Tibial nerve (tissue), 4 donors: ENCODE data around the gene HACL1. TPM values are rescaled to one million over a fixed set of nuclear protein-coding genes. Genes with fewer than 3 reads are reported as not detected.
"Not testable (repeated sequence)": the region's sequence is repeated elsewhere in the genome, so short reads cannot be mapped to it uniquely, and the experiment has no call there.

Experiments used
- DNase-seq, 2 donors: peaks; one replicate each; pipeline ENCODE4 v3.0.0-alpha.2; 2019; ENCODE audit warnings: low spot score in 2 of 2
- H3K27ac ChIP-seq, 4 donors: fragments of 200-600 bp; sonication (generic) in 3 of 4; one replicate each; pipeline ENCODE4 v1.5.1; 2017 to 2019; ENCODE audit warnings: mild to moderate bottlenecking in 1 of 4
- H3K27me3 ChIP-seq, 2 donors: fragments of 200-600 bp; sonication (generic) in 1 of 2; one replicate each; pipeline versions ENCODE4 v1.5.1 to v1.6.0; 2017 to 2019
- H3K36me3 ChIP-seq, 3 donors: fragments of 200-600 bp; sonication (generic); one replicate each; pipeline ENCODE4 v1.5.1; 2018 to 2019
- H3K4me1 ChIP-seq, 4 donors: fragments of 200-600 bp; sonication (generic) in 3 of 4; one replicate each; pipeline ENCODE4 v1.5.1; 2017 to 2019
- H3K4me3 ChIP-seq, 4 donors: fragments of 200-600 bp; sonication (generic) in 3 of 4; one replicate each; pipeline ENCODE4 v1.5.1; 2017 to 2019; ENCODE audit warnings: mild to moderate bottlenecking in 1 of 4, moderate library complexity in 1 of 4
- H3K9me3 ChIP-seq, 4 donors: fragments of 200-600 bp; sonication (generic) in 3 of 4; one replicate each; pipeline ENCODE4 v1.5.1; 2017 to 2019
- CTCF ChIP-seq, 5 experiments: fragments of 200-600 bp in 3 of 5; fragments of 450-650 bp in 2 of 5; sonication (generic) in 3 of 5; IDR thresholded peaks; one replicate each; pipeline ENCODE4 v1.5.1; 2016 to 2019; ENCODE audit warnings: antibody characterized with exemption in 5 of 5, mild to moderate bottlenecking in 3 of 5, moderate library complexity in 2 of 5
- EP300 ChIP-seq, 2 donors: sonication (generic); formaldehyde crosslinking; IDR thresholded peaks; one replicate each; pipeline ENCODE4 v1.6.1; 2017; ENCODE audit warnings: antibody characterized with exemption in 2 of 2, mild to moderate bottlenecking in 1 of 2
- POLR2A ChIP-seq, 2 donors: fragments of 450-650 bp; IDR thresholded peaks; one replicate each; pipeline ENCODE4 v1.6.1; 2017; ENCODE audit warnings: antibody characterized with exemption in 2 of 2, mild to moderate bottlenecking in 2 of 2, moderate library complexity in 2 of 2
- WGBS, 2 donors: methylation state at CpG; one replicate each; pipeline ENCODE4 v1.1.5; 2018; 5-methylcytosine and 5-hydroxymethylcytosine counted together
- total RNA-seq, 4 donors: library from RNA; depleted of rRNA; stranded (reverse); fragments of >200 nt; gene quantifications; one replicate each; pipeline ENCODE4 v1.1.0, GENCODE V29; 2016

The HACL1 gene
- total RNA-seq, 4 donors from 2014 or later, result 19.0 to 33.3 (median 24.2) TPM

- Histone ChIP-seq H3K27me3 (no peaks in the 10 kb centered on the region), H3K27ac (no peak overlapping the region), H3K36me3 (peaks cover 0 to 19% (median 0%) of the 10 kb centered on the region in 3 donors), H3K4me3 (no peak overlapping the region), H3K4me1 (peaks cover 0 to 16% (median 0%) of the 10 kb centered on the region in 4 donors), H3K9me3 (peaks cover 0 to 16% (median 0%) of the 10 kb centered on the region in 4 donors)
- TF ChIP-seq CTCF (IDR thresholded peaks at IDR 0.05), result no peak
- no peak for TF ChIP-seq EP300 (IDR thresholded peaks at IDR 0.05)
- TF ChIP-seq POLR2A (IDR thresholded peaks at IDR 0.05), result no peak
- DNase-seq, result no peak
- WGBS, 2 donors, result 91 to 95% methylated on average over 6 of the region's 6 CpGs
Measured at GRCh38 chr3:15616053-15616452, 14.7 kb upstream of the HACL1 start.

GRCh38 chr3:15614958-15615357, 13.6 kb upstream of the HACL1 start:
- Histone ChIP-seq H3K27ac (no peak overlapping the region), H3K4me3 (no peak overlapping the region), H3K4me1 (peaks cover 0 to 27% (median 0%) of the 10 kb centered on the region in 4 donors), H3K36me3 (peaks cover 0 to 8% (median 0%) of the 10 kb centered on the region in 3 donors), H3K9me3 (peaks cover 0 to 5% (median 0%) of the 10 kb centered on the region in 4 donors), H3K27me3 (no peaks in the 10 kb centered on the region)
- no peak for DNase-seq
- 89 to 95% methylated on average over 1 of the region's 1 CpG for WGBS, 2 donors
- no peak for TF ChIP-seq EP300 (IDR thresholded peaks at IDR 0.05)
- no peak for TF ChIP-seq POLR2A (IDR thresholded peaks at IDR 0.05)

- Histone ChIP-seq H3K4me3 (no peak overlapping the region), H3K27ac (no peak overlapping the region), H3K27me3 (no peaks in the 10 kb centered on the region), H3K36me3 (no peaks in the 10 kb centered on the region), H3K9me3 (no peaks in the 10 kb centered on the region), H3K4me1 (peaks cover 0 to 39% (median 0%) of the 10 kb centered on the region in 4 donors)
- WGBS, 2 donors, result 74 to 81% methylated on average over 1 of the region's 1 CpG
- no peak for DNase-seq
- TF ChIP-seq EP300 (IDR thresholded peaks at IDR 0.05), result no peak
Measured at GRCh38 chr3:15612001-15612400, 10.6 kb upstream of the HACL1 start.

- no peaks in the 10 kb centered on the region for H3K9me3 ChIP-seq
- no peaks in the 10 kb centered on the region for H3K27me3 ChIP-seq
- H3K4me1 ChIP-seq, result peaks cover 0 to 48% (median 0%) of the 10 kb centered on the region in 4 donors
- H3K36me3 ChIP-seq, result no peaks in the 10 kb centered on the region
- no peak overlapping the region for H3K4me3 ChIP-seq
- no peak for TF ChIP-seq CTCF (IDR thresholded peaks at IDR 0.05)
- TF ChIP-seq POLR2A (IDR thresholded peaks at IDR 0.05), result no peak
- TF ChIP-seq EP300 (IDR thresholded peaks at IDR 0.05), result no peak
- WGBS, 2 donors, result 95 to 96% methylated on average over 3 of the region's 3 CpGs
- DNase-seq, result no peak
- H3K27ac ChIP-seq, result peak overlapping the region in 1 of 4 donors; percentile 32
Measured at GRCh38 chr3:15611018-15611417, 9.6 kb upstream of the HACL1 start.

GRCh38 chr3:15610082-15610759, 8.9 kb upstream of the HACL1 start:
- Histone ChIP-seq H3K9me3 (no peaks in the 10 kb centered on the region), H3K27me3 (no peaks in the 10 kb centered on the region), H3K27ac (peak overlapping the region in 1 of 4 donors; percentile 32), H3K4me1 (peaks cover 0 to 48% (median 0%) of the 10 kb centered on the region in 4 donors), H3K4me3 (no peak overlapping the region), H3K36me3 (no peaks in the 10 kb centered on the region)
- WGBS, 2 donors, result 74 to 77% methylated on average over 4 of the region's 4 CpGs
- no peak for DNase-seq
- TF ChIP-seq EP300 (IDR thresholded peaks at IDR 0.05) (peak in 1 of 2 donors; percentile 28), POLR2A (IDR thresholded peaks at IDR 0.05) (no peak)

- H3K4me1 ChIP-seq, result peaks cover 0 to 48% (median 5%) of the 10 kb centered on the region in 4 donors
- no peaks in the 10 kb centered on the region for H3K36me3 ChIP-seq
- H3K27me3 ChIP-seq, result no peaks in the 10 kb centered on the region
- no peak overlapping the region for H3K4me3 ChIP-seq
- no peaks in the 10 kb centered on the region for H3K9me3 ChIP-seq
- WGBS, 2 donors, result 69 to 74% methylated on average over 2 of the region's 2 CpGs
- no peak for TF ChIP-seq EP300 (IDR thresholded peaks at IDR 0.05)
- TF ChIP-seq POLR2A (IDR thresholded peaks at IDR 0.05), result no peak
- no peak for TF ChIP-seq CTCF (IDR thresholded peaks at IDR 0.05)
- peak overlapping the region in 2 of 4 donors; percentile 14 to 47 for H3K27ac ChIP-seq
- no peak for DNase-seq
Measured at GRCh38 chr3:15606434-15606891, 5.1 kb upstream of the HACL1 start.

GRCh38 chr3:15604584-15604983, 3.2 kb upstream of the HACL1 start:
- H3K9me3 ChIP-seq, H3K27me3 ChIP-seq, H3K36me3 ChIP-seq, H3K27ac ChIP-seq, H3K4me3 ChIP-seq, DNase-seq: not testable (repeated sequence)
- H3K4me1 ChIP-seq, result peaks cover 5 to 45% (median 10%) of the 10 kb centered on the region in 4 donors
- whole genome bisulfite sequencing, 2 donors, result 71 to 79% methylated on average over 1 of the region's 1 CpG

- WGBS, 2 donors, result 91 to 96% methylated on average over 3 of the region's 3 CpGs
- not testable (repeated sequence) for H3K27me3 ChIP-seq, H3K9me3 ChIP-seq, DNase-seq
- peak overlapping the region in 1 of 4 donors; percentile 95 for H3K4me3 ChIP-seq
- H3K27ac ChIP-seq, result peak overlapping the region in 2 of 4 donors; percentile 85 to 89
- H3K4me1 ChIP-seq, result peaks cover 5 to 46% (median 11%) of the 10 kb centered on the region in 4 donors
- peaks cover 0 to 19% (median 6%) of the 10 kb centered on the region in 3 donors for H3K36me3 ChIP-seq
Measured at GRCh38 chr3:15602816-15603215, 1.4 kb upstream of the HACL1 start.
